Retinal pigment epithelial cell (primary cell): Measurements from ENCODE around the gene CASP10.
"Not testable (repeated sequence)": the region's sequence is repeated elsewhere in the genome, so short reads cannot be mapped to it uniquely, and the experiment has no call there.

Experiments
- DNase-seq: peaks from one replicate; pipeline ENCODE4 v3.0.0-alpha.2; 2010; ENCODE audit warnings: low read depth
- H3K4me3 ChIP-seq: 2 replicates; pipeline ENCODE4 v1.5.1; 2011; ENCODE audit warnings: mild to moderate bottlenecking, low read length, control low read depth, moderate library complexity
- CTCF ChIP-seq: conservative IDR thresholded peaks from 2 replicates; pipeline ENCODE4 v1.5.1; 2011; ENCODE audit warnings: low read depth, low read length, control low read depth, inconsistent platforms

The CASP10 gene

GRCh38 chr2:201174687-201175086 lies 8.3 kb upstream of the CASP10 start:
- no peak overlapping the region for H3K4me3 ChIP-seq
- no peak for TF ChIP-seq CTCF
- no peak for DNase-seq

- H3K4me3 ChIP-seq, result no peak overlapping the region
- DNase-seq, result no peak
- no peak for TF ChIP-seq CTCF
Measured at GRCh38 chr2:201176081-201176481, 6.9 kb upstream of the CASP10 start.

- DNase-seq, result no peak
- H3K4me3 ChIP-seq, result no peak overlapping the region
- TF ChIP-seq CTCF, result no peak
Measured at GRCh38 chr2:201180010-201180409, 2.9 kb upstream of the CASP10 start.

- DNase-seq, result no peak
- no peak overlapping the region for H3K4me3 ChIP-seq
- TF ChIP-seq CTCF, result no peak
Measured at GRCh38 chr2:201183365-201183727, 405 bp downstream of the CASP10 start.

GRCh38 chr2:201183835-201184234 lies 894 bp downstream of the CASP10 start:
- H3K4me3 ChIP-seq, DNase-seq: not testable (repeated sequence)

GRCh38 chr2:201184248-201184647 lies 1.3 kb downstream of the CASP10 start:
- not testable (repeated sequence) for H3K4me3 ChIP-seq, DNase-seq

- no peak for TF ChIP-seq CTCF
- no peak overlapping the region for H3K4me3 ChIP-seq
- no peak for DNase-seq
Measured at GRCh38 chr2:201185863-201186262, 2.9 kb downstream of the CASP10 start.

GRCh38 chr2:201186982-201187381 lies 4.0 kb downstream of the CASP10 start:
- no peak for TF ChIP-seq CTCF
- DNase-seq, result no peak
- H3K4me3 ChIP-seq, result no peak overlapping the region
